Peyer's patch (tissue), 4 donors: ENCODE results near the gene CCDC51.

Source experiments
- CTCF ChIP-seq, 6 experiments: fragments of 450-650 bp in 4 of 6; fragments of 200-600 bp in 2 of 6; sonication (generic) in 1 of 6; IDR thresholded peaks; one replicate each; pipeline ENCODE4 v1.5.1; 2017 to 2019; ENCODE audit warnings: antibody characterized with exemption in 6 of 6, mild to moderate bottlenecking in 3 of 6, moderate library complexity in 1 of 6
- POLR2A ChIP-seq, 2 donors: fragments of 450-650 bp; IDR thresholded peaks; one replicate each; pipeline ENCODE4 v1.5.1; 2017; ENCODE audit warnings: antibody characterized with exemption in 2 of 2, mild to moderate bottlenecking in 2 of 2, moderate library complexity in 2 of 2

- TF ChIP-seq POLR2A (IDR thresholded peaks at IDR 0.05) (no peak), CTCF (IDR thresholded peaks at IDR 0.05) (no peak)
Measured at GRCh38 chr3:48466386-48467109, 26.6 kb upstream of the CCDC51 start.
